Measurements from ENCODE around the gene CDK5RAP2. TPM values are rescaled to one million over a fixed set of nuclear protein-coding genes. Genes with fewer than 3 reads are reported as not detected.

Gene CDK5RAP2
- total and polyA plus RNA-seq, 10 of the 15 experiments (the other 5 are each of a cell fraction or from before 2014, with no cell fraction given) = 16.2 to 53.5 (median 34.5) TPM

- DNase-seq (ENCODE audit: low read depth, low spot score) (no peak), FAIRE-seq (no peak), ATAC-seq (no peak)
- TF ChIP-seq ZBTB4 (CRISPR knock-in tag; IDR thresholded peaks at IDR 0.05) (no peak), ZSCAN29 (IDR thresholded peaks at IDR 0.05) (no peak), ATF2 (IDR thresholded peaks at IDR 0.05; ENCODE audit: low read length) (no peak), FOXM1 (IDR thresholded peaks at IDR 0.05; ENCODE audit: low read depth, low read length) (no peak)
- Histone ChIP-seq H3K27ac (ENCODE audit: control insufficient read depth, insufficient read depth) (no peak overlapping the region), H3K4me1 (ENCODE audit: control insufficient read depth, insufficient read depth, low read length) (no peaks in the 10 kb centered on the region), H3K36me3 (ENCODE audit: control insufficient read depth in 2 of 2, insufficient read depth in 2 of 2, low read length in 1 of 2) (peaks cover 7 to 23% of the 10 kb centered on the region in 2 experiments; a peak in 3 of 4 replicates), H3K4me2 (ENCODE audit: control insufficient read depth, insufficient read depth) (no peak overlapping the region), H2AFZ (ENCODE audit: control insufficient read depth, low read depth, low read length) (no peak overlapping the region), H3K9me3 (replicated peaks; ENCODE audit: control insufficient read depth, insufficient read depth, low read length) (no peaks in the 10 kb centered on the region), H3K9ac (ENCODE audit: control insufficient read depth, insufficient read depth, low read length) (no peak overlapping the region), H3K79me2 (ENCODE audit: control insufficient read depth, insufficient read depth, low read length) (no peaks in the 10 kb centered on the region), H4K20me1 (ENCODE audit: control insufficient read depth, insufficient read depth) (no peaks in the 10 kb centered on the region), H3K27me3 (replicated peaks in 1 of 2; ENCODE audit: control insufficient read depth in 2 of 2, insufficient read depth in 2 of 2, low read length in 1 of 2) (no peaks in the 10 kb centered on the region), H3K4me3 (no peak overlapping the region)
- ChIA-PET POLR2A (no interaction called here), RAD21 (ENCODE audit: unreplicated experiment) (no interaction called here), SMC1A (ENCODE audit: uncharacterized antibody, unreplicated experiment) (no interaction called here), CTCF (no interaction called here)
- intact Hi-C loops (cut with micrococcal nuclease; ENCODE audit: unreplicated experiment) = no loop called here
- no TSS peak for BruUV-seq (replicated peaks)
- in situ Hi-C loops (cut with MboI) = no loop called here
- 98% methylated on average over 6 of the region's 6 CpGs for WGBS (ENCODE audit: insufficient coverage, insufficient replicate concordance, low lambda C conversion rate, missing lambda C conversion rate)
Observed at GRCh38 chr9:120536094-120536493, 43.9 kb downstream of the CDK5RAP2 start.
